ENCODE data around the gene H3-3A.
A peak's percentile ranks its signal among the peaks of the same experiment; 100 is the strongest.

Gene H3-3A

GRCh38 chr1:226054519-226055327 lies 7.8 kb upstream of the H3-3A start:
- DNase-seq: no peak

DNA sequence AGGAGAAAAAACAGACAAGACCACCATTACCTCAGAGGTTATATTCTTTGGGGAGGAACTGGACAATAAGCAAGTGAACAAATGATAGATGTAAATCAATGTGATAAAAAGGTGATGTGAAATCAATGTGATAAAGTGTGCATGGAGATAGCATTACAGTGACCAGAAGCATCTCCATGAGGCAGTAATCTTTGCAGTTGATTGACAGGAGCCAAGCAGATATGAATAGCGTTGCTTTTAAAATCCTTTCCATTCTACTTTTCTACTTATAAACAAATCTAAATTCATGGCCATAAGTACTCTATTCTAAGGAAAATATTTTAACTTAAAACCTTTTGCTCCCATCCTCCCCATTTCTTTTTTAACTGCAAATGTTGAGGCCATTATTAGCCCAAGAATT lies 2.8 kb upstream of the H3-3A start:
- DNase-seq: no peak

GRCh38 chr1:226060427-226060826 lies 2.1 kb upstream of the H3-3A start:
- no peak for DNase-seq

GRCh38 chr1:226061068-226061840 lies 1.3 kb upstream of the H3-3A start:
- no peak for DNase-seq

DNA sequence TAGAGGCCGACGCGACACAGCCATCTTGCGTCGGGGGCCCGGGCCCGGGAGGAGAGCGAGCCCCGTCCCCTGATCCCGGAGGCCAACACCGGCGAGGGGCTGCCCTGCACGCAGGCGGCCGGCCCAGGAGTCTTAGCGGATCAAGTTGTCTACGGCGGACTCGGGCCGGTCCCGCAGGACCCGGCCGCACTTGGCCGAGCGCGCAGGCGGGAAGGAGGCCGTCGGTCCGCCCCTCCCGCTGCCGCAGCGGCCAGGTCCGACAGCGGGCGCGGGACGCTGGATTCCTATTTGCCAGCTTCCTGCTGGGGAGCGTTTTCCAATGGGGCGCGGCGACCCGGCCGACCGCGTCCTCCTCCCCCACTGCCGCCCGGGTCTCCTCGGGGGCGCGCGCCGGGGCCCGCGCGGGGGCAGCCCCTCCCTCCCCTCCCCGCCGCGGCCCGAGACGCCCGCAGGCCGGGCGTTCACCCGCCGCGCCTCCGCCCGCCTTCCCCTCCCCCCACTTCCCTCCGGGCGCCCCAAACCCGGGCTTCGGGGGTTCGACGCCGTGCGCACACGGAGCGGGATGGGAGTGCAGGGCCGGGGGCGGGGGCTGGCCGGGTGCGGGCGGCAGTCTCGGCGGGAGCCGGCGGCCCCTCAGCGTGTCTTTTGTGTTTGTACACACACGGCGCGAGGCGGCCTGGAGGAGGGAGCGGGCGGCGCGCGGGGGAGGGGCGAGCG lies 517 bp upstream of the H3-3A start:
- peak in 50 of 56 donors; percentile 41 to 97 (median 84) for DNase-seq

DNA sequence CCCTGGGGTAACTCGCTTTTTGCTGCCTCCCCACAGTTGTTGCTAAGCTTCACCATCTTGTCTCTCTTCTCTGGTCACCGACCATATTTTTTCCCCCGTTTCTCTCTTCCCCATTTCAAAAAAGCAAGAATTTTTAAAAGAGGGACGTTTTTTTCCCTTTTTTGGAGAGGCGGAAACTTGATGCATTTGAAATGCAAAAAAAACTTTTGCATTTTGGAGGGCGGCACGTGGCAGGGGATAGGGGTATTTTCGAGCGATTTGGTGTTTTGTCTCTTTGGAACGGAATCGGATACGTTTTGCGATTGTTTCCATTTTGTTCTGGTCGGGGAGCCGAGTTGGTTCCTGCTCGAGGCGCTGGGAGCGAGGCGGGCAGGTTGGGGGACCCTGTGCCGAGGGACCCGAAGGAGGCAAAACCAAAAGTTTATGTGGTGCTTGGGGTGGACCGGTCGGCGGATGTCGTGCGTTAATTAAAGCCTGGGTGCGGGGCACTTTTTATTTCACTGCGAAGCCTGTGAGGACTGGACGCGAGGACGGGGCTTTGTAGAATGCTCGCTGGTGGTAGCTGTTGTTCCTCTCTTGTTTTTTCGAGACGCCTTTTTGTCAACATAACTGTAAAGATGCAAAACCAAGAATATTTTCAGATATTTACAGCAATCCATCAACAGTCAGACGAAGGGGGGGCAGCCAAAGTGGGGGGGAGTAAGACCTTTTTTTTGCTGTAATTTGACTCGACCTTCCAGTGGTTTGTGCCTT lies 884 bp downstream of the H3-3A start:
- DNase-seq: peak in 51 of 56 donors; percentile 5 to 84 (median 34)

- DNase-seq: peak in 2 of 56 donors; percentile 2 to 20
These were observed 1.7 kb downstream of the H3-3A start for GRCh38 chr1:226063977-226064815.

DNA sequence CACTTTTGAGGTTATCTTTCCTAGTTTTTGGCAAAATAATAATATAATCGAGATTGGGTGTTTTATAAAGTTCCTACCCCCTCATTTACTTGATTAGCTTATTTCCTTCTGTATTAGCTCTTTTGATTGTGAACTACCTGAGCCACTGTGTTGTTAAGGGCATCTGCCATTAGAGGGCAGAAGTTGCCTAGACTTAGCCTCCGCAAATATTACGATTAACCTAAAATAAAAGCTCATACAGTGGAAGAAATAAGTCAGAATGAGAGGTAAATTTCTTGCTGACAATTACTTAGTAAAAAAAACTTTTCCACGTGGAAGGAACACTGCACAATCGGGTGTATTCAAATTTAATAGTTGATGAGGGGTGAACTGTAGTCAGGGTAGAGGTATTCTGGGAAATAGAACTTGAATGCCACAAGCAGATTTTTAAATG lies 2.3 kb downstream of the H3-3A start:
- peak in 17 of 56 donors; percentile 2 to 47 (median 7) for DNase-seq

GRCh38 chr1:226066415-226067078 lies 4.0 kb downstream of the H3-3A start:
- no peak for DNase-seq

DNA sequence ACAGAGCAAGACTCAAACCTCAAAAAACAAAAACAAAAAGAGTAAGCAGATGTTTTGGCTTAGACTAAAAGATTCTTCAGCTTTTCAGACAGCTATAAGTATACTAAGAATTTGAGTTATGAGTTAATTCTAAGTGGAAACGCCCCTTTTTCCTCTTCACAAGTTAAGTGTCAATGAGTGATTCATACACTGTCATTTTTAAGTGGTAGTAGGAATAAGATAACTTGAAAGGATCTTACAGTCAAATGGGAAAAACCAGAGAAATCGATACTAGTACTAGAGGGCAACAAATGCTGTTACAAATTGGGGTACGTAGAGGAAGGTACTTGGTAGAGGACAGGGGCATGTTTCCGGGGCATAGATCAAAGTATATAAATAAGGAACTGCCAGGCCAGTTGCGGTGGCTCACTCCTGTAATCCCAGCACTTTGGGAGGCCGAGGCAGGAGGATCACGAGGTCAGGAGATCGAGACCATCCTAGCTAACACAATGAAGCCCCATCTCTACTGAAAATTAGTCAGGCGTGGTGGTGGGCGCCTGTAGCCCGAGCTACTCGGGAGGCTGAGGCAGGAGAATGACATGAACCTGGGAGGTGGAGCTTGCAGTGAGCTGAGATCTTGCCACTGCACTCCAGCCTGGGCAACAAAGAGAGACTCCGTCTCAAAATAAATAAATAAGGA lies 7.4 kb downstream of the H3-3A start:
- no peak for DNase-seq

DNA sequence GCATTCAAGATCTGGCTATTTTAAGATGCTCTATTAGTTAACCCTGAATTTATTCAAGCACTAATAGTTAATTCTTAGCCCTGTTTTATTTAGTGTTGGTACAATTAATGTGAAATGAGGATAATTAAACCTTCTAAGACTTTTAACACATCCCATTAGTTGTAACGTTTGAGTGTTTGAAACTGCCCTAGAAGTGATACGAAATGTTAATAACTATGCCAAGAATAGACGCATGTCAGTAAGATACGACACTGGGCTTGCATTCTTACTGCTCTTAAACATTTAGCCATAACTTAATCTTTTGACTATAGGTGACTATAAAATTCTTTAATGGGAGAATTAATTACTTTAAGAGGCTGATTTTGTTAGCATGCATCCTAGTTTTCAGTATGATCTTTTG lies 9.8 kb downstream of the H3-3A start:
- DNase-seq: no peak

- no peak for DNase-seq
These were observed 10.9 kb downstream of the H3-3A start for GRCh38 chr1:226073184-226073950.

DNA sequence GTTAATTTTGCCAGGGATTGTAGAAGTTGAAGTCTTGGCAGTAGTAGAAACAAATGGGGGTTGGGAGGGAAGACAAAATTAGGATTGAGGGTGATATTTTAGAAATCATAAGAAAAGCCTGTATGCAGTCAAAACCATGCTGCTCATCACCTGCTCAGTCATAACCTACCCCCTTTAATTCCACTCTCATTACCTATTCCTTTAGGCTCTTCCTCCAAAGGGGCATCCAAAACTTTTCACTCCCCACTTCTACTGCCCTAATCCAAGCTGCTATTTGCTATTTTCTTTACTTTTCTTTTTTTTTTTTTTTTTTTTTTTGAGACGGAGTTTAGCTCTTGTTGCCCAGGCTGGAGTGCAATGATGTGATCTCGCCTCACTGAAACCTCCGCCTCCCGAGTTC lies 11.5 kb downstream of the H3-3A start:
- no peak for DNase-seq

GRCh38 chr1:226076378-226076777 lies 13.9 kb downstream of the H3-3A start:
- no peak for DNase-seq

DNA sequence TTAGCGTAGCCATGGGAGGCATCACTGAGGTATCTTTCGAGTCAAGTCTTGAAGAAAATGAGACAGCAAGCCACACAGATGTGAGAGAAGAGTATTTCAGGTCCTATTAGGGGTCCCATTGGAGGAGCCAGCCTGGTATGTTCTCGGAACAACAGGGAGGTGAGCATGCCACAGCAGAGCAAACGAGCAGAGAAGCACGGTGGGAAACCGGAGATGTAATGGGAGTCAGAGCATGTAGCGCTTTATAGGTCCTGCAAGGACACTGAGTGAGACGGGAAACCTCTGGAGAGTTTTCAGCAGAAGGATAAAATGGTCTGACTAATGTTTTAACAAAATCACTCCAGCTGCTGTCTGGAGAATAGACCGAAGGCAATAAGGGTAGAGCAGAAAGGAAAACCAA lies 15.9 kb downstream of the H3-3A start:
- DNase-seq: no peak

DNA sequence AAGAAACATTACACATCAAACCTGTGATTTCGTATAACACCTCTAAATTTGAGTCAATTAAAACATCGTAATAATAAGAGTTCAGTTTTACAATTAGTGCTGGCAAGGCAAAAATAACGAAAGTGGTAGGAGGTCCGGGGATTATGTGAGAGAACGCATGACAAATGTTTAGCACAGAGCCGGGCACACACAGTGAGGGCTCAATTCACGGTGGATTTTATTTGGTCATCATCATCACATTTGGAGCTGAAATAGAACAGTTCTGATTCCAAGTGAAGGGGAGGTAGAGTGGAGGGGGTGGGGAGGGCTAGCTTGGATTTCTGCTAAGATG lies 20.0 kb downstream of the H3-3A start:
- DNase-seq: no peak

DNA sequence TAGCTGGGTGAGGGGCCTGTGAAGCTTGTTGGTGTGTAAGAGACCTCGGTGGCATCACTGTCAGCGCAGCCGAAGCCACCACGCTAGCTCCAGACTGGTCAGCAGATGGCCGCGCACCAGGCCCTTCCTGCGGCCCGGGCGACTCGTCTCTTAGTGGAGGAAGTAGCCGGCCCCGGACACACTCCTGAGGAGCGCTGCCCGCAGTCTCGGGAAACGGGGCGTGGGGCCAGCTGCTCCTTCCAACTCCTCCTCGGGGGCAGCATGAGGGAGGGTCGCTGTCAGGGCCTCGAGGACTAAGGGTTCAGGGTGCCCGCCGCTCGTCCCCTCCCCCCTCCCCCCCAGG lies 20.4 kb downstream of the H3-3A start:
- peak in 25 of 56 donors; percentile 32 to 84 (median 63) for DNase-seq

- DNase-seq: peak in 55 of 56 donors; percentile 34 to 94 (median 80)
These were observed 21.0 kb downstream of the H3-3A start for GRCh38 chr1:226083302-226084101.
